CD4-positive, CD25-positive, alpha-beta regulatory T cell (primary cell): ENCODE measurements around the gene KDM5A. TPM values are rescaled to one million over a fixed set of nuclear protein-coding genes. Genes with fewer than 3 reads are reported as not detected.
"Not testable (repeated sequence)": the region's sequence is repeated elsewhere in the genome, so short reads cannot be mapped to it uniquely, and the experiment has no call there.

ENCODE experiments used
- ATAC-seq, 2 donors: fragments of 150-1000 bp; cut with Tn5 transposase; one replicate each; pipeline ENCODE4 v1.10.0; 2021; ENCODE audit warnings: low read depth in 2 of 2, moderate number of reproducible peaks in 2 of 2, moderate library complexity in 1 of 2
- DNase-seq, 3 donors: peaks; one replicate each; pipeline versions ENCODE4 v3.0.0 to v3.0.0-alpha.2; 2012 to 2022; ENCODE audit warnings: mixed read lengths in 1 of 3
- H3K27ac ChIP-seq: one replicate; pipeline ENCODE4 v1.7.0; 2013; ENCODE audit warnings: mild to moderate bottlenecking, low read length; ENCODE audit not compliant: insufficient read depth, poor library complexity, severe bottlenecking
- H3K27me3 ChIP-seq: one replicate; pipeline ENCODE4 v1.7.0; 2013; ENCODE audit warnings: low read length; ENCODE audit not compliant: control insufficient read depth, insufficient read depth
- H3K36me3 ChIP-seq: one replicate; pipeline ENCODE4 v1.7.0; 2013; ENCODE audit warnings: mild to moderate bottlenecking, low read length, moderate library complexity; ENCODE audit not compliant: control insufficient read depth, insufficient read depth
- H3K4me1 ChIP-seq: 2 replicates; pipeline ENCODE4 v1.7.0; 2013; ENCODE audit warnings: mild to moderate bottlenecking, low read length; ENCODE audit not compliant: insufficient read depth, control insufficient read depth, poor library complexity, severe bottlenecking
- H3K4me3 ChIP-seq: one replicate; pipeline ENCODE4 v1.7.0; 2013; ENCODE audit warnings: low read depth, mild to moderate bottlenecking, low read length, moderate library complexity
- H3K9me3 ChIP-seq, 2 experiments: 1 replicate in 1 of 2; 2 replicates in 1 of 2; pipeline ENCODE4 v1.7.0; 2013; ENCODE audit warnings: low read length in 2 of 2, mild to moderate bottlenecking in 1 of 2, moderate library complexity in 1 of 2; ENCODE audit not compliant: control insufficient read depth in 2 of 2
- H3K27ac Mint-ChIP-seq, 3 donors: one replicate each; pipeline ENCODE4 v1.8.0; 2020 to 2022; ENCODE audit warnings: mild to moderate bottlenecking in 3 of 3, mixed read lengths in 3 of 3, moderate library complexity in 2 of 3
- H3K27me3 Mint-ChIP-seq: one replicate; pipeline ENCODE4 v1.8.0; 2022; ENCODE audit warnings: mild to moderate bottlenecking, mixed read lengths
- H3K36me3 Mint-ChIP-seq: one replicate; pipeline ENCODE4 v1.8.0; 2020; ENCODE audit warnings: mixed read lengths
- H3K4me1 Mint-ChIP-seq, 4 donors: one replicate each; pipeline ENCODE4 v1.8.0; 2020 to 2022; ENCODE audit warnings: mixed read lengths in 4 of 4, mild to moderate bottlenecking in 1 of 4
- H3K4me3 Mint-ChIP-seq, 4 donors: one replicate each; pipeline ENCODE4 v1.8.0; 2020 to 2022; ENCODE audit warnings: mild to moderate bottlenecking in 4 of 4, mixed read lengths in 4 of 4, moderate library complexity in 3 of 4
- H3K9me3 Mint-ChIP-seq, 7 donors: one replicate each; pipeline ENCODE4 v1.8.0; 2020 to 2022; ENCODE audit warnings: mixed read lengths in 7 of 7, mild to moderate bottlenecking in 3 of 7, moderate library complexity in 2 of 7
- polyA plus RNA-seq, 4 donors: library from polyadenylated mRNA; unstranded; fragments of 300-500 nt; fragmentation: Illumina TruSeq; gene quantifications; one replicate each; pipeline ENCODE4 v1.2.3, GENCODE V29; 2021
- total RNA-seq: library from RNA; stranded (reverse); gene quantifications from one replicate; pipeline ENCODE4 v1.2.3, GENCODE V29; 2022

The KDM5A gene
- total and polyA plus RNA-seq, 5 donors from 2014 or later: 44.4 to 142 (median 51.7) TPM

DNA sequence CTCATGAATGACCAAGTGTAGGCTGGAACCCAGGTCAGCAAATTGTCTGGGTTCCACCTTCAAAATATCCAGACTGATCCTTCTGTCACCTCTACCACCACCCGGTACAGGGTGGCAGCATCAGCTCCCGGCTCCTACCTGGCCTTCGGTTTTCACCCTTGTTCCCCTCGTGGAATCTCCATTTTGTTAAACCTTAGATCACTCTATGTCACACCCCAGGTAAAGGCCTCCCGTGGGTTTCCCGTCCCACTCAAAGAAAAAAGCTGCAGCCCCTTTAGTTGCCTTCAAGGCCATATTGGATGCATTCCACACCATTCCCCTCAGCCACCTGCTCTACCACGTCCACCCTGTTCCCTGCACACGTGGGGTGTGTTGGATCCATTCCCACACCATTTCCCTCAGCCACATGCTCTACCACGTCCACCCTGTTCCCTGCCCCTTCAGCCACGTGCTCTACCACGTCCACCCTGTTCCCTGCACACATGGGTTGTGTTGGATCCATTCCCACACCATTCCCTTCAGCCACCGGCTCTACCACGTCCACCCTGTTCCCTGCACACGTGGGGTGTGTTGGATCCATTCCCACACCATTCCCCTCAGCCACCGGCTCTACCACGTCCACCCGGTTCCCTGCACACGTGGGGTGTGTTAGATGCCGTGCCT lies 150.3 kb downstream of the KDM5A start:
- H3K36me3 Mint-ChIP-seq: peaks cover 4% of the 10 kb centered on the region
- H3K27ac Mint-ChIP-seq: no peak overlapping the region

DNA sequence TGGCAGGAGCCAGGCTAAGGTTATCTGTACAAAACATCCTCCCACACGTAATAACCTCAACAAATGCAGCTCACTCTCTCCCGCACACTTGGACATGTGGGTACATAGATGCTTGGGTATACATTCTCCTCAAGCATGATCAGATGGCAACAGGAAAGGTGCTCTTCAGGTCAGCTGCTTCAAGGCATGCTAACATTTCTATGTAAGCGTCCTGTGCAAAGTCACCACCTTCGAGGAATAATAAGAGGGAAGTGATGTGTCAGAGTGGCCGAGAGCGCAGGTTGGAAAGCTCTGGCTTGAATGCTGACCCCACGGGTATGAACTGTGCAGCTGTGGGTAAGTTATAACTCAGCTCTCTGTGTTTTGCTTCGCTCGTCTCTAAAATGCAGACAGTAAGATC lies 151.0 kb downstream of the KDM5A start:
- Histone ChIP-seq H3K4me3 (no peak overlapping the region), H3K27ac (no peak overlapping the region), H3K36me3 (no peaks in the 10 kb centered on the region), H3K9me3 (peaks cover 0 to 6% of the 10 kb centered on the region in 2 experiments), H3K27me3 (no peaks in the 10 kb centered on the region), H3K4me1 (no peaks in the 10 kb centered on the region)
- Mint-ChIP-seq H3K36me3 (peaks cover 4% of the 10 kb centered on the region), H3K4me1 (no peaks in the 10 kb centered on the region), H3K4me3 (no peak overlapping the region), H3K27me3 (no peaks in the 10 kb centered on the region), H3K9me3 (peaks cover 2 to 21% (median 12%) of the 10 kb centered on the region in 7 donors), H3K27ac (no peak overlapping the region)
- ATAC-seq (no peak), DNase-seq (no peak)

More for the DNA sequence above, 150.3 kb downstream of the KDM5A start:
- Mint-ChIP-seq H3K4me3 (no peak overlapping the region), H3K9me3 (peaks cover 2 to 21% (median 10%) of the 10 kb centered on the region in 7 donors), H3K27me3 (no peaks in the 10 kb centered on the region), H3K4me1 (no peaks in the 10 kb centered on the region)
- DNase-seq (no peak), ATAC-seq (no peak)
- Histone ChIP-seq H3K4me1 (no peaks in the 10 kb centered on the region), H3K36me3 (no peaks in the 10 kb centered on the region), H3K9me3 (peaks cover 0 to 6% of the 10 kb centered on the region in 2 experiments), H3K27ac (no peak overlapping the region), H3K27me3 (peaks cover 4% of the 10 kb centered on the region), H3K4me3 (no peak overlapping the region)

DNA sequence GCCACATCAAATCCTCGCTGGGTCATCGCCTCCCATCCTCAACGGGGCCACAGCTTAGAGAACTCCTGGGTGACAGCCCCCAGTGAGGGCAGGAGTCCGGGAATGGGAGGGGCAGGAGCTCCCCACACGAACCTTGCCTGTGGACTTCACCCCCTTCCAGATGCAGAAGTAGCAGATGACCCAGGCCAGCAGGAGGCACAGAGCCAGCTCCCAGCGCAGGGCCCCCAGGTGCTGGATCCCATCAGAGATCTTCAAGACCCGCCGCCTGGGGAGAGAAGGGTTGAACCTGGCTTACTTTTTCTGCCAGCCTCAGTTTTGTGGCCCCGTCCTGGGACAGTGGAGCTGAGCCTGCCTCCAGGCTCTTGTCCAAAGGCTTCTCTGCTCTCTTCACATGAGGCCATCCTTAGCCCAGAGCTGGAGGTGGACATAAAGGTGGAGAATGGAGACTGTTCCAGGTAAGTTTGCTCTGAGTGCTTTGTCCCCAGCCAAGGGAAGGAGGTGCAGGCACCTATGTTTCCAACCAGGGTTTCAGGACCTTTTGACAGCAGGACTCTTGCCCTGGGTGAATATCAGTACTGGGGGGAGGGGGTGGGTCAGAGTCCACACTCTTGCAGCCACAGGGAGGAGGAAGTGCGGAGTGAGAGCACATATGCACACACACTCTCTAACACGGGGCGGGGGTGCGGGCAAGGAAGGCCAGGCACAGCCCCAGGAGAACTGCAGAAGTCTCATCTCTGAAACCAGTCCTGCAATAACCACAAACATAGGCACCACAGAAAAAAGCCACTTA lies 151.9 kb downstream of the KDM5A start:
- Histone ChIP-seq H3K4me1 (no peaks in the 10 kb centered on the region), H3K4me3 (no peak overlapping the region), H3K36me3 (no peaks in the 10 kb centered on the region), H3K27me3 (no peaks in the 10 kb centered on the region), H3K9me3 (peaks cover 0 to 6% of the 10 kb centered on the region in 2 experiments), H3K27ac (no peak overlapping the region)
- DNase-seq (no peak), ATAC-seq (no peak)
- Mint-ChIP-seq H3K27me3 (no peaks in the 10 kb centered on the region), H3K9me3 (peaks cover 0 to 21% (median 12%) of the 10 kb centered on the region in 7 donors), H3K4me3 (no peak overlapping the region), H3K4me1 (no peaks in the 10 kb centered on the region), H3K36me3 (no peaks in the 10 kb centered on the region), H3K27ac (no peak overlapping the region)

DNA sequence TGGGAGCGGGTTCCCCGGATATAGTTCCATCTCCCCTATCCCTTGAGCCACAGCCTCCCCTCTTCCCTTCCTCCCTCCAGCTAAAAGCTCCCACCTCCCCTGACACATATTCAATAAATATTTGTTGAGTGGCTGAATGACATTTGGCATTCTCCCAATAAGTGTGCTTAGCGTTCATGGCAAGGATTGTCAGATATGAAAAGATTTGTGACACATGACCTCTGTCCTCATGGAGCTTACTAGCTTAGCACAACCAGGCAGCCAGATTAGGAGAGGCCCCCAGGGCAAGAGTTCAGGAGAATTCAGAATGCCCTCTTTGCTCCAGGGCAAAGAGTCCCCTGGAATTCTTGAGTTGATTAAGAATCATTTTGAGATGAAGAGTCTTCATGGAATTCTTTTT lies 152.7 kb downstream of the KDM5A start:
- Mint-ChIP-seq H3K27me3 (no peaks in the 10 kb centered on the region), H3K4me1 (no peaks in the 10 kb centered on the region), H3K27ac (no peak overlapping the region), H3K9me3 (peaks cover 0 to 21% (median 12%) of the 10 kb centered on the region in 7 donors), H3K36me3 (no peaks in the 10 kb centered on the region), H3K4me3 (no peak overlapping the region)
- DNase-seq (no peak), ATAC-seq (no peak)
- Histone ChIP-seq H3K4me1 (no peaks in the 10 kb centered on the region), H3K27me3 (no peaks in the 10 kb centered on the region), H3K4me3 (no peak overlapping the region), H3K36me3 (no peaks in the 10 kb centered on the region), H3K27ac (no peak overlapping the region), H3K9me3 (peaks cover 0 to 6% of the 10 kb centered on the region in 2 experiments)

DNA sequence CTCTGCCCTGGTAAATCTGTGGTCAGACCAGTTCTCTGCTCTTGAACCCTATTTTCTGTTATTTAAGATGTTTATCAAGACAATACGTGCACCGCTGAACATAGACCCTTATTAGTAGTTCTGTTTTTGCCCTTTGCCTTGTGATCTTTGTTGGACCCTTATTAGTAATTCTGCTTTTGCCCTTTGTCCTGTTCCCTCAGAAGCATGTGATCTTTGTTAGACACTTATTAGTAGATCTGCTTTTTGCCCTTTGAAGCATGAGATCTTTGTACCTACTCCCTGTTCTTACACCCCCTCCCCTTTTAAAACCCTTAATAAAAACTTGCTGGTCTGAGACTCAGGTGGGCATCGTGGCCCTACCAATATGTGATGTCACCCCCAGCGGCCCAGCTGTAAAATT lies 153.2 kb downstream of the KDM5A start:
- not testable (repeated sequence) for ATAC-seq, H3K4me1 ChIP-seq, H3K36me3 ChIP-seq, DNase-seq, H3K36me3 Mint-ChIP-seq, H3K4me3 ChIP-seq, H3K27ac ChIP-seq, H3K27me3 Mint-ChIP-seq, H3K27me3 ChIP-seq, H3K9me3 ChIP-seq, H3K4me3 Mint-ChIP-seq, H3K4me1 Mint-ChIP-seq, H3K27ac Mint-ChIP-seq
- H3K9me3 Mint-ChIP-seq: peaks cover 0 to 21% (median 12%) of the 10 kb centered on the region in 7 donors

DNA sequence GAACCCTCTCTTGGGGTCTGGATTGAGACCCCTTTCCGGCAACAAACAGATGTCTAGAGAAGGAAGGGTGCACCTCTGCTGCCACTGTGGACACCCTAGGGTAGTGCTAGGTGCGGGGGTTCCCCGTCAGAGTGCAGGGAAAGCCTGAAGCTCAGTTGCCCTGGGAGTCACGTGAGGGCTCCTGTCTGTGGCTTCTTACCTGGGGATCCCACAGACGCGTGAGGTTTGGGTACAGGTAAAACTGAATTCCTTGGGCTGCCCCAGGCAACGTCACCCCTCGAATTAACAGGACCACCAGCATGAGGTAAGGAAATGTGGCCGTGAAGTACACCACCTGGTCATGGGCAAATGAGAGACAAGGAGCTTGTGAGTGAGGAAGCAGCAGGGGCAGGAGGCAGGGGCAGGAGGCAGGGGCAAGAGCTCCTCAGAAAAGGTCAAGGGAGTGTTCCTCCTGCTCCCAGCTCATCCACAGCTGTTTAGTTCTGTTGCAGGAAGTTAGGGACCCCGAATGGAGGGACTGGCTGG lies 154.2 kb downstream of the KDM5A start:
- H3K36me3 ChIP-seq: no peaks in the 10 kb centered on the region
- H3K4me3 ChIP-seq: no peak overlapping the region
- Mint-ChIP-seq H3K27me3 (peaks cover 4% of the 10 kb centered on the region), H3K27ac (no peak overlapping the region), H3K4me3 (no peak overlapping the region), H3K9me3 (peaks cover 0 to 21% (median 9%) of the 10 kb centered on the region in 7 donors), H3K4me1 (no peaks in the 10 kb centered on the region), H3K36me3 (no peaks in the 10 kb centered on the region)
- DNase-seq (no peak), ATAC-seq (no peak)
- no peak overlapping the region for H3K27ac ChIP-seq
- H3K27me3 ChIP-seq: no peaks in the 10 kb centered on the region
- H3K4me1 ChIP-seq: no peaks in the 10 kb centered on the region
- peaks cover 0 to 6% of the 10 kb centered on the region in 2 experiments for H3K9me3 ChIP-seq

DNA sequence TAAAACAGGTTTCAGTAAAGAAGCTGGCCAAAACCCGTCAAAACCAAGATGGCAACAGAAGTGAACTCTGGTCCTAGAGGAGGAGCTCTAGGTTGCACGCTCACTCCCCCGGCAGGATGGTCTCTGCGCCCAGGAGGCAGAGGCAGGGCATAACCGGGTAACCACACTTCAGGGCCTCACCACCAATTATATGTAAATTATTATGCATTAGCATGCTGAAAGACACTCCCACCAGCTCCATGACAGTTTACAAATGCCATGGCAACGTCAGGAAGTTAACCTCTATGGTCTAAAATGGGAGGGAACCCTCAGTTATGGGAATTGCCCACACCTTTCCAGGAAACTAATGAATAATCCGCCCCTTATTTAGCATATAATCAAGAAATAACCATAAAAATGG lies 155.1 kb downstream of the KDM5A start:
- Mint-ChIP-seq H3K36me3 (no peaks in the 10 kb centered on the region), H3K27ac (no peak overlapping the region), H3K4me1 (no peaks in the 10 kb centered on the region), H3K9me3 (peaks cover 0 to 19% (median 9%) of the 10 kb centered on the region in 7 donors), H3K27me3 (peaks cover 4% of the 10 kb centered on the region), H3K4me3 (no peak overlapping the region)
- Histone ChIP-seq H3K27ac (no peak overlapping the region), H3K4me3 (no peak overlapping the region), H3K27me3 (no peaks in the 10 kb centered on the region), H3K4me1 (no peaks in the 10 kb centered on the region), H3K9me3 (peaks cover 0 to 6% of the 10 kb centered on the region in 2 experiments), H3K36me3 (no peaks in the 10 kb centered on the region)
- no peak for DNase-seq
- no peak for ATAC-seq
